GM12891 (cell line): ENCODE measurements around the gene ANK3.

Source experiments
- POLR2AphosphoS5 ChIP-seq: IDR thresholded peaks from 2 replicates; pipeline ENCODE4 v1.6.1; 2011; ENCODE audit warnings: low read depth, low read length, control low read depth
- TAF1 ChIP-seq: IDR thresholded peaks from 2 replicates; pipeline ENCODE4 v1.6.1; 2011; ENCODE audit warnings: low read depth, low read length, control low read depth

- TF ChIP-seq POLR2AphosphoS5: no peak
- TF ChIP-seq TAF1: no peak
Observed at GRCh38 chr10:60155099-60155877, 234.4 kb downstream of the ANK3 start.
